K562 (cell line): ENCODE measurements around the gene API5. TPM values are rescaled to one million over a fixed set of nuclear protein-coding genes. Genes with fewer than 3 reads are reported as not detected.

Experiments used
- ATAC-seq: fragments of 200-7000 bp; cut with Tn5 transposase; 3 replicates; pipeline ENCODE4 v1.9.1; 2020; ENCODE audit warnings: moderate library complexity
- BruUV-seq: library from RNA; stranded (reverse); fragments of 400-500 nt; replicated peaks from 2 replicates; lab custom pipeline; 2021; lab: Mats Ljungman, UMichigan
- CTCF ChIA-PET: fragments of 300-600 bp; formaldehyde crosslinking; extraction: SDS; loops from one replicate; lab custom pipeline; 2021; ENCODE audit warnings: low intra/inter-chr PET ratio; lab: Yijun Ruan, JAX
- POLR2A ChIA-PET: fragments of 300-600, 350-650 bp; sonication (Branson Sonifier 250); formaldehyde crosslinking; extraction: SDS; loops from one replicate; lab custom pipeline; 2021; ENCODE audit warnings: antibody characterized with exemption, inconsistent platforms; lab: Yijun Ruan, JAX
- DNase-seq, 4 experiments: peaks; one replicate each; pipeline versions ENCODE4 v3.0.0 to v3.0.0-alpha.2; 2011 to 2018; ENCODE audit warnings: low spot score in 3 of 4, mixed read lengths in 3 of 4; ENCODE audit errors: extremely low read depth in 1 of 4
- FAIRE-seq: peaks from 2 replicates; lab custom pipeline; 2011; peaks lifted over from hg19 to GRCh38; lab: Jason Lieb, UNC
- H2AFZ ChIP-seq: 2 replicates; pipeline ENCODE4 v1.6.0; 2011; ENCODE audit warnings: low read depth, low read length, control low read depth, inconsistent platforms
- H3K27ac ChIP-seq: fragments of 200-600 bp; 3 replicates; pipeline ENCODE4 v1.8.0; 2011; ENCODE audit warnings: low read depth, mild to moderate bottlenecking, control low read depth, inconsistent platforms, low read length, moderate library complexity, mixed read lengths; ENCODE audit errors: extremely low read depth
- H3K27me3 ChIP-seq, 2 experiments: fragments of 300-600 bp in 1 of 2; 2 replicates in 1 of 2; 3 replicates in 1 of 2; pipeline versions ENCODE4 v1.6.0 to v1.8.0; 2011; ENCODE audit warnings: inconsistent platforms in 2 of 2, low read length in 2 of 2, mild to moderate bottlenecking in 1 of 2, mixed read lengths in 1 of 2, moderate library complexity in 1 of 2; ENCODE audit not compliant: control insufficient read depth in 2 of 2, insufficient read depth in 2 of 2
- H3K36me3 ChIP-seq: fragments of 300-600 bp; 3 replicates; pipeline ENCODE4 v1.8.0; 2011; ENCODE audit warnings: mild to moderate bottlenecking, low read length, inconsistent platforms; ENCODE audit not compliant: control insufficient read depth, insufficient read depth
- H3K4me1 ChIP-seq, 2 experiments: fragments of 200-600 bp in 1 of 2; replicated peaks in 1 of 2; 2 replicates in 1 of 2; 3 replicates in 1 of 2; pipeline versions ENCODE4 v1.5.1 to v1.8.0; 2011; ENCODE audit warnings: inconsistent platforms in 2 of 2, low read length in 2 of 2, mild to moderate bottlenecking in 1 of 2, mixed read lengths in 1 of 2, moderate library complexity in 1 of 2; ENCODE audit not compliant: control insufficient read depth in 2 of 2, insufficient read depth in 2 of 2
- H3K4me2 ChIP-seq: 2 replicates; pipeline ENCODE4 v1.6.1; 2011; ENCODE audit warnings: low read length, control low read depth, inconsistent platforms, mixed read lengths; ENCODE audit not compliant: insufficient read depth
- H3K4me3 ChIP-seq: fragments of 200-600 bp; sonication (generic), shearing (Covaris generic); 2 replicates; pipeline ENCODE4 v1.5.1; 2016; ENCODE audit warnings: control low read depth, inconsistent platforms
- H3K79me2 ChIP-seq: fragments of 200-600 bp; 3 replicates; pipeline ENCODE4 v1.8.0; 2011; ENCODE audit warnings: low read length, inconsistent platforms; ENCODE audit not compliant: control insufficient read depth, insufficient read depth
- H3K9ac ChIP-seq, 2 experiments: 2 replicates each; pipeline versions ENCODE4 v1.6.0 to v1.6.1; 2011; ENCODE audit warnings: low read depth in 2 of 2, low read length in 2 of 2, control low read depth in 1 of 2, inconsistent platforms in 1 of 2, mild to moderate bottlenecking in 1 of 2, mixed read lengths in 1 of 2; ENCODE audit not compliant: insufficient read depth in 1 of 2
- H3K9me1 ChIP-seq: one replicate; pipeline ENCODE4 v1.6.0; 2011; ENCODE audit warnings: inconsistent platforms, mild to moderate bottlenecking, low read length, moderate library complexity; ENCODE audit not compliant: control insufficient read depth, insufficient read depth
- H3K9me3 ChIP-seq: replicated peaks from 2 replicates; pipeline ENCODE4 v1.5.1; 2011; ENCODE audit warnings: low read depth, low read length, inconsistent platforms; ENCODE audit not compliant: control insufficient read depth, insufficient read depth
- H4K20me1 ChIP-seq: replicated peaks from 2 replicates; pipeline ENCODE4 v1.6.1; 2011; ENCODE audit warnings: low read length, inconsistent platforms, mixed read lengths; ENCODE audit not compliant: control insufficient read depth, insufficient read depth
- GABPB2 ChIP-seq: fragments of 250-450 bp; sonication (Bioruptor Pico); conservative IDR thresholded peaks from 2 replicates; pipeline ENCODE4 v1.5.1; 2021; ENCODE audit warnings: mild to moderate bottlenecking
- HNRNPLL ChIP-seq: fragments of 200-400 bp; formaldehyde crosslinking; IDR thresholded peaks from 2 replicates; pipeline ENCODE4 v1.6.1; 2017; ENCODE audit warnings: low read length, low read depth, mild to moderate bottlenecking; ENCODE audit not compliant: poor library complexity, severe bottlenecking
- IFI16 ChIP-seq: fragments of 250-450 bp; sonication (Bioruptor Pico); IDR thresholded peaks from 2 replicates; pipeline ENCODE4 v2.1.2; 2022; ENCODE audit warnings: mild to moderate bottlenecking, inconsistent platforms
- NFYB ChIP-seq: IDR thresholded peaks from 2 replicates; pipeline ENCODE4 v1.6.1; 2011; ENCODE audit warnings: mild to moderate bottlenecking, moderate library complexity; ENCODE audit not compliant: insufficient read length; ENCODE audit errors: extremely low read depth
- RBM22 ChIP-seq: fragments of 200-400 bp; formaldehyde crosslinking; IDR thresholded peaks from 2 replicates; pipeline ENCODE4 v1.6.1; 2018; ENCODE audit warnings: low read length, low read depth; ENCODE audit not compliant: poor library complexity, severe bottlenecking
- SNAPC5 ChIP-seq: fragments of 250-450 bp; sonication (Bioruptor Pico); IDR thresholded peaks from 2 replicates; pipeline ENCODE4 v1.8.0; 2021; ENCODE audit warnings: moderate library complexity, mild to moderate bottlenecking, inconsistent platforms
- SPI1 ChIP-seq: IDR thresholded peaks from 2 replicates; pipeline ENCODE4 v1.6.1; 2011; ENCODE audit warnings: low read depth, low read length, control low read depth, borderline replicate concordance
- ZEB2 ChIP-seq: fragments of 450-650 bp; IDR thresholded peaks from 2 replicates; pipeline ENCODE4 v1.6.1; 2016
- ZFP1 ChIP-seq: fragments of 450-650 bp; formaldehyde crosslinking; IDR thresholded peaks from 2 replicates; pipeline ENCODE4 v1.4.0; 2020; ENCODE audit warnings: mild to moderate bottlenecking, mixed read lengths
- ZKSCAN8 ChIP-seq: fragments of 200-800 bp; sonication (Bioruptor generic); IDR thresholded peaks from 2 replicates; pipeline ENCODE4 v1.6.1; 2016; ENCODE audit warnings: missing genetic modification characterization, missing compliant biosample characterization
- ZNF217 ChIP-seq: sonication (generic); formaldehyde crosslinking; IDR thresholded peaks from 2 replicates; pipeline ENCODE4 v1.8.0; 2022; ENCODE audit warnings: mild to moderate bottlenecking, missing genetic modification reagents
- ZNF551 ChIP-seq: fragments of 250-450 bp; sonication (Bioruptor Pico); IDR thresholded peaks from 2 replicates; pipeline ENCODE4 v1.5.0; 2021; ENCODE audit warnings: mild to moderate bottlenecking, moderate library complexity
- WGBS: fragments of 100-300 bp; shearing (Covaris generic); methylation state at CpG from one replicate; pipeline ENCODE4 v1.1.6; 2016; ENCODE audit warnings: low coverage, mixed read lengths; ENCODE audit not compliant: insufficient coverage; ENCODE audit errors: missing lambda C conversion rate; 5-methylcytosine and 5-hydroxymethylcytosine counted together
- in situ Hi-C: fragments of 300-500 bp; cut with MboI; formaldehyde crosslinking; loops from 4 replicates; pipeline ENCODE4 v1.15.0; 2018; ENCODE audit warnings: inconsistent platforms, mixed read lengths
- intact Hi-C: fragments of 100-400 bp; cut with micrococcal nuclease; formaldehyde crosslinking; loops from 2 replicates; pipeline ENCODE4 v1.14.2; 2022
- polyA plus RNA-seq, 8 experiments: library from polyadenylated mRNA; depleted of rRNA in 4 of 8; stranded (reverse) in 5 of 8; unstranded in 3 of 8; fragments of >200 nt; fragmentation: Nextera tagmentation in 2 of 8; fragmentation: Illumina TruSeq in 1 of 8; extraction: Ambion mirVana in 2 of 8; extraction: Trizol in 1 of 8; gene quantifications; 2 replicates each; pipeline versions ENCODE4 v1.2.1 to v1.2.3, GENCODE V29; 2011 to 2014; ENCODE audit warnings: inconsistent platforms in 1 of 8, missing spikeins in 1 of 8
- total RNA-seq, 7 experiments: library from RNA; depleted of rRNA in 6 of 7; stranded (reverse); fragments of >200 nt in 6 of 7; fragmentation: Illumina TruSeq in 2 of 7; extraction: Trizol in 2 of 7; gene quantifications; 2 replicates each; pipeline versions ENCODE4 v1.2.1 to v1.2.3, GENCODE V29; 2011 to 2021; ENCODE audit warnings: low replicate concordance in 1 of 7
- TF ChIP-seq, protein P1 (sequence below): fragments of 450-650 bp; IDR thresholded peaks from 2 replicates; pipeline ENCODE4 v1.6.1; 2017; ENCODE audit warnings: antibody characterized with exemption, mild to moderate bottlenecking

The API5 gene
- total and polyA plus RNA-seq, 9 of the 15 experiments (the other 6 are each of a cell fraction or from before 2014, with no cell fraction given) = 59.8 to 146 (median 123) TPM

DNA sequence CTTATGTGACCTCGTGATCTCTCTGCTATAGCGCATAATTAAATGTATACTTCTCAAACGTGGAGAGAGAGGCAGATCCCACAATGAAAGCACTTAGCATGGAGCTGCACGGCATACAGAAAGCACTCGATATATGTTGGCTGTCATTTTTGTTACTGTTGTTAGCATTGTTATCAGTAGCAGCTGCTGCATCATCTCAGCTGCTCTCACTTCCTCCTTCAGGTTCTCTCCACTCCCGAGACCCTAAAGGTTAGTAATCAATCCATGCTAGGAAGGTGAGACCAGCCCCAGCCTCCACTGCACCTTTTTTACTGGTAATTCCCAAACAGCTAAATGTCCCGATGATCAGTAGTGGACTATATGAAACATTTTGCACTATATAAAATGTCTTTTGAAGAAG is 13.4 kb upstream of the API5 start:
- Histone ChIP-seq H3K27me3 (peaks cover 0 to 4% of the 10 kb centered on the region in 2 experiments; a peak in 1 of 5 replicates), H3K4me3 (no peak overlapping the region), H2AFZ (no peak overlapping the region), H3K4me2 (no peak overlapping the region), H3K27ac (no peak overlapping the region), H3K9me3 (no peaks in the 10 kb centered on the region; the same call in 1 of the 2 replicates), H4K20me1 (no peaks in the 10 kb centered on the region), H3K79me2 (no peaks in the 10 kb centered on the region), H3K9me1 (no peaks in the 10 kb centered on the region), H3K4me1 (no peaks in the 10 kb centered on the region), H3K36me3 (no peaks in the 10 kb centered on the region), H3K9ac (no peak overlapping the region)
- no peak for DNase-seq
- intact Hi-C loops = no loop called here
- 0% methylated on average over 7 of the region's 7 CpGs for WGBS
- no peak for FAIRE-seq
- no TSS peak for BruUV-seq
- POLR2A ChIA-PET = interaction anchor here (1.0 to 1.1 kb wide), 2 partner anchors 9 to 60 kb away, joined by 3 read pairs; partner anchors contain the start of gene TTC17
- TF ChIP-seq ZNF217 (CRISPR knock-in tag) (no peak), RBM22 (no peak), ZKSCAN8 (CRISPR knock-in tag) (0 out of 2 replicates have a peak, but pooled peaks have one; percentile 49), GABPB2 (CRISPR knock-in tag) (no peak), SPI1 (peak; percentile 35; the same call in 1 of the 2 replicates)
- in situ Hi-C loops = loop anchor here (25.0 kb wide), 1 partner anchor 1836 kb away; the partner anchor contains the start of gene LRRC4C
- CTCF ChIA-PET = no interaction called here
- no peak for ATAC-seq

DNA sequence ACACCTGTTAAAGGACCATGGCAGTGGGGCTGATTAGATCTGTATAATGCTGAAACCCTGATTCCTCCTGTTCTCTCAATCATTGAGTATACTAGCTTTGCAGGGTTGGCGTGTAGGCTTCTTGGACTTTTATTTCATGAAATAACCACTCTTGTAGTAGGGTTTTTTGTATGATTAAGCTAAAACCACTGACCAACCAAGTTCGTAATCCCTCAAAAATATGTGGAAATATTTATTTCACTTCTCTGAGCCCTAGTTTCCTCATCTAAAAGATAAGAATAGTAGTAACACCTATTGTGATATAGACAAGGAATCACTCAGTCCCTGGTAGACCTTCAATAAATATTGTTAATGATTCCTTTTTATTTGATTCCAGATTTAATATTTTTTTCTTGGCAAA is 4.2 kb downstream of the API5 start:
- H3K27me3 ChIP-seq = no peaks in the 10 kb centered on the region
- ATAC-seq (no peak), DNase-seq (no peak), FAIRE-seq (no peak)
- H3K36me3 ChIP-seq = peaks cover 64% of the 10 kb centered on the region
- in situ Hi-C loops = no loop called here
- no peak overlapping the region for H3K4me2 ChIP-seq
- peaks cover 4 to 6% of the 10 kb centered on the region in 2 experiments; a peak in 3 of 5 replicates for H3K4me1 ChIP-seq
- no peak overlapping the region for H3K4me3 ChIP-seq
- H3K27ac ChIP-seq = no peak overlapping the region
- no peaks in the 10 kb centered on the region for H3K9me1 ChIP-seq
- no peak overlapping the region for H3K9ac ChIP-seq
- peaks cover 10% of the 10 kb centered on the region; the same call in 1 of the 2 replicates for H4K20me1 ChIP-seq
- H3K79me2 ChIP-seq = peaks cover 79% of the 10 kb centered on the region
- BruUV-seq = no TSS peak
- H2AFZ ChIP-seq = no peak overlapping the region
- intact Hi-C loops = loop anchor here (10.0 kb wide), 1 partner anchor 259 kb away; no protein-coding TSS in a partner anchor
- CTCF ChIA-PET = no interaction called here
- no peaks in the 10 kb centered on the region for H3K9me3 ChIP-seq
- WGBS = 92% methylated on average over 2 of the region's 2 CpGs
- POLR2A ChIA-PET = no interaction called here
- TF ChIP-seq, protein P1, sequence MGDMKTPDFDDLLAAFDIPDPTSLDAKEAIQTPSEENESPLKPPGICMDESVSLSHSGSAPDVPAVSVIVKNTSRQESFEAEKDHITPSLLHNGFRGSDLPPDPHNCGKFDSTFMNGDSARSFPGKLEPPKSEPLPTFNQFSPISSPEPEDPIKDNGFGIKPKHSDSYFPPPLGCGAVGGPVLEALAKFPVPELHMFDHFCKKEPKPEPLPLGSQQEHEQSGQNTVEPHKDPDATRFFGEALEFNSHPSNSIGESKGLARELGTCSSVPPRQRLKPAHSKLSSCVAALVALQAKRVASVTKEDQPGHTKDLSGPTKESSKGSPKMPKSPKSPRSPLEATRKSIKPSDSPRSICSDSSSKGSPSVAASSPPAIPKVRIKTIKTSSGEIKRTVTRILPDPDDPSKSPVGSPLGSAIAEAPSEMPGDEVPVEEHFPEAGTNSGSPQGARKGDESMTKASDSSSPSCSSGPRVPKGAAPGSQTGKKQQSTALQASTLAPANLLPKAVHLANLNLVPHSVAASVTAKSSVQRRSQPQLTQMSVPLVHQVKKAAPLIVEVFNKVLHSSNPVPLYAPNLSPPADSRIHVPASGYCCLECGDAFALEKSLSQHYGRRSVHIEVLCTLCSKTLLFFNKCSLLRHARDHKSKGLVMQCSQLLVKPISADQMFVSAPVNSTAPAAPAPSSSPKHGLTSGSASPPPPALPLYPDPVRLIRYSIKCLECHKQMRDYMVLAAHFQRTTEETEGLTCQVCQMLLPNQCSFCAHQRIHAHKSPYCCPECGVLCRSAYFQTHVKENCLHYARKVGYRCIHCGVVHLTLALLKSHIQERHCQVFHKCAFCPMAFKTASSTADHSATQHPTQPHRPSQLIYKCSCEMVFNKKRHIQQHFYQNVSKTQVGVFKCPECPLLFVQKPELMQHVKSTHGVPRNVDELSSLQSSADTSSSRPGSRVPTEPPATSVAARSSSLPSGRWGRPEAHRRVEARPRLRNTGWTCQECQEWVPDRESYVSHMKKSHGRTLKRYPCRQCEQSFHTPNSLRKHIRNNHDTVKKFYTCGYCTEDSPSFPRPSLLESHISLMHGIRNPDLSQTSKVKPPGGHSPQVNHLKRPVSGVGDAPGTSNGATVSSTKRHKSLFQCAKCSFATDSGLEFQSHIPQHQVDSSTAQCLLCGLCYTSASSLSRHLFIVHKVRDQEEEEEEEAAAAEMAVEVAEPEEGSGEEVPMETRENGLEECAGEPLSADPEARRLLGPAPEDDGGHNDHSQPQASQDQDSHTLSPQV = no peak
- TF ChIP-seq HNRNPLL = no peak
- TF ChIP-seq NFYB = no peak
- TF ChIP-seq ZFP1 (CRISPR knock-in tag) = no peak
- TF ChIP-seq ZNF551 (CRISPR knock-in tag) = no peak
- TF ChIP-seq ZEB2 = no peak
- TF ChIP-seq SNAPC5 (CRISPR knock-in tag) = no peak
- no peak for TF ChIP-seq IFI16 (CRISPR knock-in tag)
